Neural cell (in vitro differentiated cells): ENCODE data around the gene CPEB1. TPM values are rescaled to one million over a fixed set of nuclear protein-coding genes. Genes with fewer than 3 reads are reported as not detected.

Experiments
- H2AFZ ChIP-seq: fragments of 200-600, 300-800 bp; sonication (generic), shearing (Covaris generic); 2 replicates; pipeline ENCODE4 v1.6.0; 2014; ENCODE audit warnings: low read depth, mild to moderate bottlenecking, antibody characterized with exemption, low read length, moderate library complexity
- H3F3A ChIP-seq: fragments of 200-600 bp; shearing (Covaris generic); 2 replicates; pipeline ENCODE4 v1.6.1; 2016; ENCODE audit warnings: mild to moderate bottlenecking, moderate library complexity, mixed read lengths, antibody characterized with exemption, low read length; ENCODE audit not compliant: insufficient read depth, poor library complexity, severe bottlenecking
- H3K27ac ChIP-seq: fragments of 200-600, 300-800 bp; sonication (generic), shearing (Covaris generic); 2 replicates; pipeline ENCODE4 v1.5.1; 2014; ENCODE audit warnings: mild to moderate bottlenecking, low read length, moderate library complexity
- H3K27me3 ChIP-seq: fragments of 300-800, 200-600 bp; sonication (generic), shearing (Covaris generic); 2 replicates; pipeline ENCODE4 v1.6.0; 2014; ENCODE audit warnings: mild to moderate bottlenecking, low read depth, low read length, moderate library complexity; ENCODE audit not compliant: insufficient read depth
- H3K36me3 ChIP-seq: fragments of 300-800, 200-600 bp; sonication (generic), shearing (Covaris generic); 2 replicates; pipeline ENCODE4 v1.5.1; 2014; ENCODE audit warnings: mild to moderate bottlenecking, antibody characterized with exemption, low read length, moderate library complexity; ENCODE audit not compliant: insufficient read depth
- H3K4me2 ChIP-seq: fragments of 300-800, 200-600 bp; sonication (generic), shearing (Covaris generic); 2 replicates; pipeline ENCODE4 v1.6.0; 2014; ENCODE audit warnings: mild to moderate bottlenecking, low read length
- H3K4me3 ChIP-seq: fragments of 300-800, 200-600 bp; sonication (generic), shearing (Covaris generic); 2 replicates; pipeline ENCODE4 v1.5.1; 2014; ENCODE audit warnings: mild to moderate bottlenecking, low read length, moderate library complexity
- H3K79me2 ChIP-seq: fragments of 200-600 bp; shearing (Covaris generic); replicated peaks from 2 replicates; pipeline ENCODE4 v1.6.0; 2014; ENCODE audit warnings: mild to moderate bottlenecking, low read length, moderate library complexity; ENCODE audit not compliant: insufficient read depth
- H3K9ac ChIP-seq: fragments of 300-800, 200-600 bp; sonication (generic), shearing (Covaris generic); 2 replicates; pipeline ENCODE4 v1.6.1; 2016; ENCODE audit warnings: mild to moderate bottlenecking, low read length, mixed read lengths
- H3K9me2 ChIP-seq: fragments of 200-600 bp; shearing (Covaris generic); 2 replicates; pipeline ENCODE4 v1.6.1; 2016; ENCODE audit warnings: mild to moderate bottlenecking, low read length, mixed read lengths; ENCODE audit not compliant: insufficient read depth
- H3K9me3 ChIP-seq: fragments of 200-600, 300-800 bp; sonication (generic), shearing (Covaris generic); 2 replicates; pipeline ENCODE4 v1.6.1; 2016; ENCODE audit warnings: mild to moderate bottlenecking, mixed run types, low read length, moderate library complexity, mixed read lengths
- H4K20me1 ChIP-seq: fragments of 200-600 bp; shearing (Covaris generic); 2 replicates; pipeline ENCODE4 v1.6.1; 2016; ENCODE audit warnings: mild to moderate bottlenecking, mixed run types; ENCODE audit not compliant: insufficient read depth
- EP300 ChIP-seq: fragments of 450-650 bp; conservative IDR thresholded peaks from 2 replicates; pipeline ENCODE4 v1.6.1; 2014; ENCODE audit warnings: antibody characterized with exemption, mild to moderate bottlenecking, moderate library complexity; ENCODE audit not compliant: poor library complexity, severe bottlenecking
- EZH2 ChIP-seq: fragments of 200-600, 300-800 bp; shearing (Covaris generic), sonication (generic); IDR thresholded peaks from 2 replicates; pipeline ENCODE4 v1.6.1; 2014; ENCODE audit warnings: antibody characterized with exemption, low read length, borderline replicate concordance, mild to moderate bottlenecking; ENCODE audit not compliant: insufficient read depth, poor library complexity, severe bottlenecking
- MXI1 ChIP-seq: fragments of 450-650 bp; conservative IDR thresholded peaks from 2 replicates; pipeline ENCODE4 v1.6.1; 2014; ENCODE audit warnings: antibody characterized with exemption, mild to moderate bottlenecking; ENCODE audit not compliant: poor library complexity, severe bottlenecking
- POLR2AphosphoS5 ChIP-seq: IDR thresholded peaks from 2 replicates; pipeline ENCODE4 v1.6.1; 2012
- RAD21 ChIP-seq: fragments of 450-650 bp; conservative IDR thresholded peaks from 2 replicates; pipeline ENCODE4 v1.6.1; 2014; ENCODE audit warnings: antibody characterized with exemption, mild to moderate bottlenecking, moderate library complexity
- REST ChIP-seq: IDR thresholded peaks from 2 replicates; pipeline ENCODE4 v1.6.1; 2012; ENCODE audit warnings: borderline replicate concordance
- SMC3 ChIP-seq: fragments of 450-650 bp; conservative IDR thresholded peaks from 2 replicates; pipeline ENCODE4 v1.6.1; 2014; ENCODE audit warnings: antibody characterized with exemption, mild to moderate bottlenecking, moderate library complexity; ENCODE audit not compliant: poor library complexity
- TAF1 ChIP-seq: IDR thresholded peaks from 2 replicates; pipeline ENCODE4 v1.6.1; 2012; ENCODE audit warnings: low read depth
- polyA plus RNA-seq: library from polyadenylated mRNA; depleted of rRNA; stranded (reverse); fragments of >200 nt; gene quantifications from 2 replicates; pipeline ENCODE4 v1.2.3, GENCODE V29; 2014
- TF ChIP-seq, protein P1 (sequence below): fragments of 450-650 bp; IDR thresholded peaks from 2 replicates; pipeline ENCODE4 v1.5.1; 2014; ENCODE audit warnings: antibody characterized with exemption, mild to moderate bottlenecking, moderate library complexity; ENCODE audit not compliant: poor library complexity, severe bottlenecking

Gene CPEB1
- polyA plus RNA-seq, 1 donor from 2014 or later = 0.61 TPM

DNA sequence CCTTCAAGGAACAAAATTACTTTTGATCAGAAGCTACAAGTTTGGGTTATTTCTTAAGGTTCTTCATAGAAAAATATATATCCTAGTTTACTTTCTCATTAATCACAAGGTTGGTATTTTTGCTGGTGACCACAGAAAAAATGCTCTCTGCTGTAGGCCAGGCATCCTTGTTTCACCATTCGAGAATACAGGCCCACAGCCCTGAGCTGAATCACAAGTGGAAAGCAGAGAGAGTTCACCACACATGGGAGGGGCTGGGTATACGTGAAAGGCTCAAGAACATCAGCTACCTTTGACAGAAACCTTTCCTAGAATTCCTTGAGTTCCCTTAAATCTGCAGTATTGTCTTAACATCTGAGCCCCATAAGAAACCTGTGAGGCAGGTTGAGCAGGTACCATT lies 23.2 kb downstream of the CPEB1 start:
- H3K9ac ChIP-seq = no peak overlapping the region
- H3K4me2 ChIP-seq = no peak overlapping the region
- no peaks in the 10 kb centered on the region for H3K9me3 ChIP-seq
- H3K9me2 ChIP-seq = no peaks in the 10 kb centered on the region
- no peaks in the 10 kb centered on the region for H3F3A ChIP-seq
- no peaks in the 10 kb centered on the region for H3K79me2 ChIP-seq
- TF ChIP-seq RAD21 (no peak), REST (no peak), SMC3 (no peak), MXI1 (no peak)
- TF ChIP-seq, protein P1, sequence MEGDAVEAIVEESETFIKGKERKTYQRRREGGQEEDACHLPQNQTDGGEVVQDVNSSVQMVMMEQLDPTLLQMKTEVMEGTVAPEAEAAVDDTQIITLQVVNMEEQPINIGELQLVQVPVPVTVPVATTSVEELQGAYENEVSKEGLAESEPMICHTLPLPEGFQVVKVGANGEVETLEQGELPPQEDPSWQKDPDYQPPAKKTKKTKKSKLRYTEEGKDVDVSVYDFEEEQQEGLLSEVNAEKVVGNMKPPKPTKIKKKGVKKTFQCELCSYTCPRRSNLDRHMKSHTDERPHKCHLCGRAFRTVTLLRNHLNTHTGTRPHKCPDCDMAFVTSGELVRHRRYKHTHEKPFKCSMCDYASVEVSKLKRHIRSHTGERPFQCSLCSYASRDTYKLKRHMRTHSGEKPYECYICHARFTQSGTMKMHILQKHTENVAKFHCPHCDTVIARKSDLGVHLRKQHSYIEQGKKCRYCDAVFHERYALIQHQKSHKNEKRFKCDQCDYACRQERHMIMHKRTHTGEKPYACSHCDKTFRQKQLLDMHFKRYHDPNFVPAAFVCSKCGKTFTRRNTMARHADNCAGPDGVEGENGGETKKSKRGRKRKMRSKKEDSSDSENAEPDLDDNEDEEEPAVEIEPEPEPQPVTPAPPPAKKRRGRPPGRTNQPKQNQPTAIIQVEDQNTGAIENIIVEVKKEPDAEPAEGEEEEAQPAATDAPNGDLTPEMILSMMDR = no peak
- no peaks in the 10 kb centered on the region for H4K20me1 ChIP-seq
- H2AFZ ChIP-seq = no peak overlapping the region
- no peaks in the 10 kb centered on the region for H3K27me3 ChIP-seq
- no peaks in the 10 kb centered on the region for H3K36me3 ChIP-seq
- H3K4me3 ChIP-seq = no peak overlapping the region
- H3K27ac ChIP-seq = no peak overlapping the region

DNA sequence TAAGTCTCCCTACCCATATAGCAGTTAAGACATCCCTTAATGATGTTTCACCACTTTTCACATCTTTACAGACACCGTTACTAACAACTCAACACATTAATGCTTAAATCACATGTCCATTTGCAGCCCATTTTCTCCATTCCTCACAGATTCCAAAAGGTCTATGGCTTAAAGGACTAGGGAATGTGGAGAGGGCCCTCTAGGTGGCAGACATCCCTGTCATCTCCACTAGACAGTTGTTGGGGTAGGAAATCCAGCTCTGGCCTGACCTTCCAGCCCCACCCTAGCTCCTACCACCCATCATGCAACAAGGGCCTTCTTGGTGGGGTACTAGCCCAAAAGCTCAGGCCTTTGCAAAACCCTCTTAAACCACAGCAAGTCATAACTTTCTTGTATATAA lies 25.2 kb downstream of the CPEB1 start:
- Histone ChIP-seq H4K20me1 (no peaks in the 10 kb centered on the region), H3K27ac (no peak overlapping the region), H3K36me3 (no peaks in the 10 kb centered on the region), H3K4me2 (no peak overlapping the region), H3K4me3 (no peak overlapping the region), H2AFZ (no peak overlapping the region), H3K79me2 (no peaks in the 10 kb centered on the region), H3K9me2 (no peaks in the 10 kb centered on the region), H3K9ac (no peak overlapping the region), H3K9me3 (no peaks in the 10 kb centered on the region), H3F3A (no peaks in the 10 kb centered on the region), H3K27me3 (no peaks in the 10 kb centered on the region)
- TF ChIP-seq POLR2AphosphoS5 (no peak), REST (no peak), MXI1 (no peak), RAD21 (no peak), TAF1 (no peak), EZH2 (no peak), EP300 (no peak), SMC3 (no peak)
- TF ChIP-seq, protein P1 = no peak
